PFSK-1 (cell line): Measurements from ENCODE around the gene CLDN17. TPM values are rescaled to one million over a fixed set of nuclear protein-coding genes. Genes with fewer than 3 reads are reported as not detected.

Source experiments
- FOXP2 ChIP-seq: optimal IDR thresholded peaks from 2 replicates; pipeline ENCODE3; 2011; ENCODE audit warnings: borderline replicate concordance, control low read depth, inconsistent platforms; ENCODE audit not compliant: insufficient read depth; ENCODE audit errors: extremely low read length, extremely low read depth
- POLR2AphosphoS5 ChIP-seq: IDR thresholded peaks from 2 replicates; pipeline ENCODE4 v1.6.1; 2012; ENCODE audit warnings: low read depth, mild to moderate bottlenecking, control low read depth, low read length, moderate library complexity
- REST ChIP-seq, 2 experiments: IDR thresholded peaks; 2 replicates each; pipeline versions ENCODE4 v1.6.1 to v1.8.0; 2011 to 2012; ENCODE audit warnings: low read depth in 2 of 2, low read length in 2 of 2, control low read depth in 1 of 2, inconsistent platforms in 1 of 2, mild to moderate bottlenecking in 1 of 2, moderate library complexity in 1 of 2; ENCODE audit not compliant: insufficient read depth in 1 of 2
- SIN3A ChIP-seq: IDR thresholded peaks from 2 replicates; pipeline ENCODE4 v1.6.1; 2012; ENCODE audit warnings: mild to moderate bottlenecking, low read length, moderate library complexity, borderline replicate concordance; ENCODE audit not compliant: insufficient read depth
- TAF1 ChIP-seq: IDR thresholded peaks from 2 replicates; pipeline ENCODE4 v1.6.1; 2012; ENCODE audit warnings: low read length, control low read depth, borderline replicate concordance; ENCODE audit not compliant: insufficient read depth
- polyA plus RNA-seq: library from polyadenylated mRNA; unstranded; fragments of >200 nt; gene quantifications from one replicate; pipeline ENCODE4 v1.2.1, GENCODE V29; 2012; ENCODE audit warnings: low read depth, missing spikeins; ENCODE audit not compliant: insufficient read length

CLDN17 gene
- polyA plus RNA-seq = not detected

- no peak for TF ChIP-seq REST (IDR thresholded peaks at IDR 0.05; ENCODE audit: insufficient read depth in 1 of 2, low read depth in 2 of 2, low read length in 2 of 2)
- no peak for TF ChIP-seq POLR2AphosphoS5
- no peak for TF ChIP-seq SIN3A
- no peak for TF ChIP-seq TAF1
- TF ChIP-seq FOXP2 = no peak
Observed at GRCh38 chr21:30166705-30167104, at the start of gene CLDN17. CLDN17 (minus strand) TSS chr21:30166805; CDS start chr21:30166617, 188 bp downstream.

DNA sequence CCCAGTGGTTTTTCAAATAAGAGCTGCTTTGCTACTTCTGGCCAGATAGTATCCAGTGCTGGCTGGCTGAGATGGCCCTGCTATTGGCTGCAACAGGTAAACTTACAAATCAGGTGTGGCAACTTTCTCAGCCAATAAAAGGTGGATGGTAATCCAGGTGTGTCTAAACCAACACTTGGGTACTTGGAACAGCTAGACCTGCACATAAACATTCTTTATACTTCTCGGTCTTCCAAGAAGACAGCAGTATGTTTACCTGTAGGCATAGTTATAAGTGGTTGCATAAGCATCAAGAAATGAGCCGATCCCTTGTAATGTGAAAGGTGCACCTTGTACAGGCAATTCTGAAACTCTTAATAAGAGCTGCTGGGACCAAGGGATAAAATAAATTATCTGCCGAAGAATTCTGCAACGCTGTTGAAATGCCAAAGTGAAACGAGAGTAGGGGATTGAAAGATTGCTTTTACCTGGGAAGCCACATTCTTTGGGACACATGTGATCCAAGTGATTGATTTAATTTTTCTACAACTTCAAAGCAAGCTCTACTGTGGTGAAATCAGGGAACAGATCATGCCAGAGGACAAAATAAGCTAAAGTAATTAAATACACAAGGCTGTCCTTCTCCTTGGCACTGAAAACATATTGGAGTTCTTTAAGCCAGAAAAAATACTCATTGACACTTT is 49.6 kb upstream of the CLDN17 start, which contains the start of gene CLDN8:
TSS of gene CLDN8 (minus strand) at position 57 of the 683 bp plus-strand sequence. CDS start 172 bp downstream, outside the sequence.
- no peak for TF ChIP-seq REST (IDR thresholded peaks at IDR 0.05; ENCODE audit: insufficient read depth in 1 of 2, low read depth in 2 of 2, low read length in 2 of 2)
- TF ChIP-seq FOXP2 = no peak
- TF ChIP-seq SIN3A = no peak
- TF ChIP-seq TAF1 = no peak
- no peak for TF ChIP-seq POLR2AphosphoS5

DNA sequence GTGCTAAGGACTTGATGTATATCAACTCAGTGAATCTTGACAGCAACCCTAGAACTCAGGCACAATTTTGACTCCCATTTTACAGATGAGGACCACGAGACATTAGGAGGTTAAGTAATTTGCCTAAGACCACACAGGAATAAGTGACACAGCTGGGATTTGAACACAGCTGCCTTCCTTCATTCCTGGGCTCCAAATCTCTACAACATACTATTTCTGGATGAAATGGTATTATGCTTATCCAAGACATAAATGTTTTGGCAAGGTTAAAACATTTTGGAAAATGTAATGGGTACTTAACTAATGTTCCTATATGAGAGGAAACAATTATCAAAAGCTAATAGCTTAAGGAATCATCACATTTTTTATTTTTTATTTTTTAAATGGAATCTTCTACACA is 44.5 kb upstream of the CLDN17 start:
- no peak for TF ChIP-seq FOXP2
- no peak for TF ChIP-seq TAF1
- TF ChIP-seq REST (IDR thresholded peaks at IDR 0.05; ENCODE audit: insufficient read depth in 1 of 2, low read depth in 2 of 2, low read length in 2 of 2) = no peak
- TF ChIP-seq POLR2AphosphoS5 = no peak
- TF ChIP-seq SIN3A = no peak

DNA sequence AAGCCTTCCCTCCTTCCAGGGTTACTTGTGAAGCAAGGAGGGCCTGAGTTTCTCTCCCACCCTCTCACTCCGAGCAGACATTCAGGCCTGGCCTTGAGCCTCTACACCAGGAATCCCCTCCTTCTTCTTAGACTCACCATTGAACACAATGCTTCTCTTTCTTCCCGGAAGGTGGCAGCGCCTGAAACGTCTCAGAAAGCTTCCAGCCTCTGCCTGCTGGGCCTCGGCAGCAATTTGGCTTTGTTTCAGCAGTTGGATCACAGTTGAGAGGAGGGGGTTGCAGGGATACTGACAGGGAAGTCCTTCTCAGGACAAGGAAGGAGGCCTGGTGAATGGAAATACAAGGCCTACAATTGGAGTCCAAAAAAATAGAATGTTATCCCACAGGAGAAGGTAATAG is 43.0 kb upstream of the CLDN17 start:
- TF ChIP-seq POLR2AphosphoS5 (no peak), REST (IDR thresholded peaks at IDR 0.05; ENCODE audit: insufficient read depth in 1 of 2, low read depth in 2 of 2, low read length in 2 of 2) (no peak), SIN3A (no peak), TAF1 (no peak), FOXP2 (no peak)
